ENCODE results near the gene LCA5L.
"Not testable (repeated sequence)": the region's sequence is repeated elsewhere in the genome, so short reads cannot be mapped to it uniquely, and the experiment has no call there.

LCA5L gene

GRCh38 chr21:39447264-39447663 lies 1.7 kb upstream of the LCA5L start:
- H3K27ac ChIP-seq (ENCODE audit: low read depth, low read length) = no peak overlapping the region
- H3K27me3 ChIP-seq (ENCODE audit: control insufficient read depth in 1 of 2, insufficient read depth in 2 of 2, low read length in 2 of 2) = no peaks in the 10 kb centered on the region
- H3K36me3 ChIP-seq (ENCODE audit: insufficient read depth, low read length) = no peaks in the 10 kb centered on the region
- H3K4me1 ChIP-seq (ENCODE audit: insufficient read depth, low read length) = peaks cover 14% of the 10 kb centered on the region
- H3K9me3 ChIP-seq (ENCODE audit: low read length) = no peaks in the 10 kb centered on the region
- H3K4me3 ChIP-seq (ENCODE audit: low read depth in 1 of 2, low read length in 2 of 2) = no peak overlapping the region
- H3K9ac ChIP-seq (ENCODE audit: low read length) = no peak overlapping the region

GRCh38 chr21:39444421-39445180 lies 977 bp downstream of the LCA5L start:
- peak overlapping the region; percentile 60 for H3K9ac ChIP-seq (ENCODE audit: low read length)
- peak overlapping the region; percentile 50 to 78 for H3K4me3 ChIP-seq (ENCODE audit: low read depth in 1 of 2, low read length in 2 of 2)
- no peaks in the 10 kb centered on the region for H3K36me3 ChIP-seq (ENCODE audit: insufficient read depth, low read length)
- no peaks in the 10 kb centered on the region for H3K27me3 ChIP-seq (ENCODE audit: control insufficient read depth in 1 of 2, insufficient read depth in 2 of 2, low read length in 2 of 2)
- peak overlapping the region; percentile 88 for H3K27ac ChIP-seq (ENCODE audit: low read depth, low read length)
- peaks cover 14% of the 10 kb centered on the region for H3K4me1 ChIP-seq (ENCODE audit: insufficient read depth, low read length)
- H3K9me3 ChIP-seq (ENCODE audit: low read length) = no peaks in the 10 kb centered on the region

GRCh38 chr21:39441502-39442475 lies 3.8 kb downstream of the LCA5L start:
- no peak overlapping the region for H3K9ac ChIP-seq (ENCODE audit: low read length)
- peaks cover 14% of the 10 kb centered on the region for H3K4me1 ChIP-seq (ENCODE audit: insufficient read depth, low read length)
- no peaks in the 10 kb centered on the region for H3K36me3 ChIP-seq (ENCODE audit: insufficient read depth, low read length)
- no peak overlapping the region for H3K27ac ChIP-seq (ENCODE audit: low read depth, low read length)
- H3K4me3 ChIP-seq (ENCODE audit: low read depth in 1 of 2, low read length in 2 of 2) = no peak overlapping the region
- no peaks in the 10 kb centered on the region for H3K27me3 ChIP-seq (ENCODE audit: control insufficient read depth in 1 of 2, insufficient read depth in 2 of 2, low read length in 2 of 2)
- H3K9me3 ChIP-seq (ENCODE audit: low read length) = no peaks in the 10 kb centered on the region

GRCh38 chr21:39439232-39439631 lies 6.3 kb downstream of the LCA5L start:
- H3K9ac ChIP-seq (ENCODE audit: low read length) = no peak overlapping the region
- no peaks in the 10 kb centered on the region for H3K27me3 ChIP-seq (ENCODE audit: control insufficient read depth in 1 of 2, insufficient read depth in 2 of 2, low read length in 2 of 2)
- H3K4me1 ChIP-seq (ENCODE audit: insufficient read depth, low read length) = no peaks in the 10 kb centered on the region
- no peak overlapping the region for H3K27ac ChIP-seq (ENCODE audit: low read depth, low read length)
- no peaks in the 10 kb centered on the region for H3K9me3 ChIP-seq (ENCODE audit: low read length)
- H3K36me3 ChIP-seq (ENCODE audit: insufficient read depth, low read length) = no peaks in the 10 kb centered on the region
- no peak overlapping the region for H3K4me3 ChIP-seq (ENCODE audit: low read depth in 1 of 2, low read length in 2 of 2)

- Histone ChIP-seq H3K27me3 (ENCODE audit: control insufficient read depth in 1 of 2, insufficient read depth in 2 of 2, low read length in 2 of 2) (no peaks in the 10 kb centered on the region), H3K36me3 (ENCODE audit: insufficient read depth, low read length) (no peaks in the 10 kb centered on the region), H3K9me3 (ENCODE audit: low read length) (no peaks in the 10 kb centered on the region), H3K4me3 (ENCODE audit: low read depth in 1 of 2, low read length in 2 of 2) (no peak overlapping the region), H3K9ac (ENCODE audit: low read length) (no peak overlapping the region), H3K27ac (ENCODE audit: low read depth, low read length) (no peak overlapping the region), H3K4me1 (ENCODE audit: insufficient read depth, low read length) (no peaks in the 10 kb centered on the region)
Measured at GRCh38 chr21:39434950-39435349, 10.6 kb downstream of the LCA5L start.

- H3K36me3 ChIP-seq (ENCODE audit: insufficient read depth, low read length) = no peaks in the 10 kb centered on the region
- H3K9me3 ChIP-seq (ENCODE audit: low read length) = no peaks in the 10 kb centered on the region
- H3K4me1 ChIP-seq (ENCODE audit: insufficient read depth, low read length) = no peaks in the 10 kb centered on the region
- H3K4me3 ChIP-seq (ENCODE audit: low read depth in 1 of 2, low read length in 2 of 2) = no peak overlapping the region
- no peaks in the 10 kb centered on the region for H3K27me3 ChIP-seq (ENCODE audit: control insufficient read depth in 1 of 2, insufficient read depth in 2 of 2, low read length in 2 of 2)
- no peak overlapping the region for H3K9ac ChIP-seq (ENCODE audit: low read length)
- H3K27ac ChIP-seq (ENCODE audit: low read depth, low read length) = no peak overlapping the region
Measured at GRCh38 chr21:39430954-39431353, 14.6 kb downstream of the LCA5L start.

GRCh38 chr21:39430457-39430856 lies 15.1 kb downstream of the LCA5L start:
- Histone ChIP-seq H3K9ac (ENCODE audit: low read length) (no peak overlapping the region), H3K4me1 (ENCODE audit: insufficient read depth, low read length) (no peaks in the 10 kb centered on the region), H3K27me3 (ENCODE audit: control insufficient read depth in 1 of 2, insufficient read depth in 2 of 2, low read length in 2 of 2) (no peaks in the 10 kb centered on the region), H3K27ac (ENCODE audit: low read depth, low read length) (no peak overlapping the region), H3K36me3 (ENCODE audit: insufficient read depth, low read length) (no peaks in the 10 kb centered on the region), H3K9me3 (ENCODE audit: low read length) (no peaks in the 10 kb centered on the region), H3K4me3 (ENCODE audit: low read depth in 1 of 2, low read length in 2 of 2) (no peak overlapping the region)

- H3K4me1 ChIP-seq (ENCODE audit: insufficient read depth, low read length) = no peaks in the 10 kb centered on the region
- no peaks in the 10 kb centered on the region for H3K27me3 ChIP-seq (ENCODE audit: control insufficient read depth in 1 of 2, insufficient read depth in 2 of 2, low read length in 2 of 2)
- H3K9ac ChIP-seq (ENCODE audit: low read length) = no peak overlapping the region
Measured at GRCh38 chr21:39430016-39430415, 15.6 kb downstream of the LCA5L start.

GRCh38 chr21:39429445-39429844 lies 16.1 kb downstream of the LCA5L start:
- Histone ChIP-seq H3K9ac (ENCODE audit: low read length) (no peak overlapping the region), H3K36me3 (ENCODE audit: insufficient read depth, low read length) (no peaks in the 10 kb centered on the region), H3K4me3 (ENCODE audit: low read depth in 1 of 2, low read length in 2 of 2) (no peak overlapping the region), H3K9me3 (ENCODE audit: low read length) (no peaks in the 10 kb centered on the region), H3K27me3 (ENCODE audit: control insufficient read depth in 1 of 2, insufficient read depth in 2 of 2, low read length in 2 of 2) (no peaks in the 10 kb centered on the region), H3K4me1 (ENCODE audit: insufficient read depth, low read length) (no peaks in the 10 kb centered on the region), H3K27ac (ENCODE audit: low read depth, low read length) (no peak overlapping the region)

More at GRCh38 chr21:39430016-39430415, 15.6 kb downstream of the LCA5L start:
- no peak overlapping the region for H3K27ac ChIP-seq (ENCODE audit: low read depth, low read length)
- H3K9me3 ChIP-seq (ENCODE audit: low read length) = no peaks in the 10 kb centered on the region
- no peak overlapping the region for H3K4me3 ChIP-seq (ENCODE audit: low read depth in 1 of 2, low read length in 2 of 2)
- H3K36me3 ChIP-seq (ENCODE audit: insufficient read depth, low read length) = no peaks in the 10 kb centered on the region

- no peak overlapping the region for H3K27ac ChIP-seq (ENCODE audit: low read depth, low read length)
- H3K4me3 ChIP-seq (ENCODE audit: low read depth in 1 of 2, low read length in 2 of 2) = no peak overlapping the region
Measured at GRCh38 chr21:39422527-39423241, 22.9 kb downstream of the LCA5L start.

GRCh38 chr21:39419204-39419603 lies 26.4 kb downstream of the LCA5L start:
- H3K36me3 ChIP-seq (ENCODE audit: insufficient read depth, low read length); H3K9ac ChIP-seq (ENCODE audit: low read length); H3K27ac ChIP-seq (ENCODE audit: low read depth, low read length); H3K4me3 ChIP-seq (ENCODE audit: low read depth in 1 of 2, low read length in 2 of 2); H3K9me3 ChIP-seq (ENCODE audit: low read length); H3K4me1 ChIP-seq (ENCODE audit: insufficient read depth, low read length); H3K27me3 ChIP-seq (ENCODE audit: control insufficient read depth in 1 of 2, insufficient read depth in 2 of 2, low read length in 2 of 2): not testable (repeated sequence)

More at GRCh38 chr21:39422527-39423241, 22.9 kb downstream of the LCA5L start:
- Histone ChIP-seq H3K36me3 (ENCODE audit: insufficient read depth, low read length) (no peaks in the 10 kb centered on the region), H3K4me1 (ENCODE audit: insufficient read depth, low read length) (no peaks in the 10 kb centered on the region), H3K9me3 (ENCODE audit: low read length) (no peaks in the 10 kb centered on the region), H3K9ac (ENCODE audit: low read length) (no peak overlapping the region), H3K27me3 (ENCODE audit: control insufficient read depth in 1 of 2, insufficient read depth in 2 of 2, low read length in 2 of 2) (no peaks in the 10 kb centered on the region)
